Activated CD4-positive, alpha-beta T cell treated with anti-CD3 and anti-CD28 coated beads for 1 hour (primary cell): ENCODE measurements around the gene TLE5.
A peak's percentile ranks its signal among the peaks of the same experiment; 100 is the strongest.
"Not testable (repeated sequence)": the region's sequence is repeated elsewhere in the genome, so short reads cannot be mapped to it uniquely, and the experiment has no call there.

Experiments used
- DNase-seq: peaks from one replicate; pipeline ENCODE4 v3.0.0-alpha.2; 2020

The TLE5 gene

DNA sequence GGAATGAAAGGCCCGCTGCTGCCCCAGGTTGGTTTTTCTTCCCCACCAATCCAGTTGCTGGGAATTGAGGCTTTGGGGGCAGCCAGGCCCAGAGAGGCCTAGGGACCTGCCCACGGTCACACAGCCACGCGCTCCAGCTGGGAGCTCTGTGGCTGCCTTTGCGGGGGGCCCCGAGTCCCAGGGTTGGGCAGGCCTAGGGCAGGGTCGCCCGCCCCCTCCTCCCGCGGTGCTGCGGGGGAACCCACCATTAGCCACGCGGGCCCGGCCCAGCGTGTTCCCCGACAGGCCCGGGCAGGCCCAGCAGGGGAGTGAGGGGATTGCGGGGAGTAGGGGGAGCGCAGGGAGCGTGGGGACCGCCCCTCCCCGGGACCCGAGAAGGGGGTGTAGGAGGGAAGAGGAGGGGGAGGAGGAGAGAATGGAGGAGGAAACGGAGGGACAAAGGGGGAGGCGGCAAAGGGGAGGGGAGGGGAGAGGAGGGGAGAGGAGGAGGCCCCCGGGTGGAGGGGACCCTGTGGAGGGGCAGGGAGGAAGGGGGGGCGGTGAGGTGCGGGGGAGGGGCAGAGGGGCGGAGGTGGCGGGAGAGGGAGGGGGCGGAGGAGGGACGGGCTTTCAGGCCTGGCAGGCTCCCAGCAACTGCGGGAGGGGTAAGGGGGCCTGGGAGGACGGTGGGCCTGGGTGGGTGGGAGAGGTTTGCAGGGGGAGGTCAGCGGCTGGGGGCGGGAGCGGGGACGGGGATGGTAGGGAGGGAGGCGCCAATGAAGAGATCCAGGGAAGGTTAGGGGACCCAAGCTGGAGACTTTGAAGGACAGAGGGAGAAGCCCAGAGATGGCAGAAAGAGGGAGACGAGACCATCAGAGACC lies 20.3 kb downstream of the TLE5 start:
- DNase-seq: no peak

DNA sequence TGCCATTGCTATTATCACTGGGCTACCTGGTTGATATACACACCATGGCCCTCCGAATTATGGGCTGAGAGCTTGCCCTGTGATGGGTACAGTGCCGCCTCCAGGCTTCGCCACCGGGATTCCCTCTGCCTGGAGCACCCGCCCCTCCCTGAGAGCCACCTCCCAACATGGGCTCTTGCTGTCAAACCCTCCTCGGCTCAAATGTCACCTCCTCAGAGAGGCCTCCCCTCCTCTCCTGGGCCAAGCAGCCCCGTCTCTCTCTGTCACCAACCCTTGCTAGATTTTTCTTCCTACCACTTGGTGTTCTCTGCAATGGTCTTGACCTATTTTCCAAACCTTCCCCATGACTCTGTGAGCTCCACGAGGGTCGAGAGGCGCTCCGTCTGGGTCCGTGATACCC lies 21.0 kb downstream of the TLE5 start:
- no peak for DNase-seq

DNA sequence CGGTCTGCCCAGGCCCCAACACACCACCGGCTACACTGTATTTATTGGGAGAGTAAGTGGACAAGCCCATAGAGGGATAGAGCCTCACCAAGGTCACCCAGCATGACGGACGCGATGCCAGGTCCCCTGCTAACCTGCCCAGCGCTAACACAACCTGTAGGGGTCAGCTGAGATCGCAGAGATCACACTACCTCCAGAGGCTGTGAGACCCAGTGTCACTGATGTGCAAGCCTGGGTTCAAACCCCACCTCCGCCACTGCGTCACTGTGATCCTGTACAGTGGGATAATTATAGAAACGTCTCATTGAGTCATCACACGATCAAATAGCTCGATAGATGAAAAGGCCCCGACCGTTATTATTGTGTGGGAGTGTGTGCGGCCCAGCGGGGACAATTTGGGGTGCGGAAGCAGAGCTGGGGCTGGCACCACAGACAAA lies 22.6 kb downstream of the TLE5 start:
- DNase-seq: no peak

DNA sequence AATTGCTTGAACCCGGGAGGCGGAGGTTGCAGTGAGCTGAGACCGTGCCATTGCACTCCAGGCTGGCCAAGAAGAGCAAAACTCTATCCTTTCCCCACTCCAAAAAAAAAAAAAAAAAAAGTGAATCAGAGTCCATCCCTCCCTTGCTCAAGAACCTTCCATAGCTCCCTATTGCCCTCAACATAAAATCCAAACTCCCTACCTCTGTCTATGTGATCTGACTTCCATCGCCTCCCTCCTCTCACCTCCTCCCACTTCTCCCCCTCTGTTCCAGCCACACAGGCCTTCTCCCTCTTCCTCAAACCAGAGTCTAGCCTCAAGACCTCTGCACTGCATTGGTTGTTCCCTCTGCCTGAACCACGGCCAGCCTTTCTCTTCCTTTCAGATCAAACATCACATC lies 23.2 kb downstream of the TLE5 start:
- DNase-seq: no peak

DNA sequence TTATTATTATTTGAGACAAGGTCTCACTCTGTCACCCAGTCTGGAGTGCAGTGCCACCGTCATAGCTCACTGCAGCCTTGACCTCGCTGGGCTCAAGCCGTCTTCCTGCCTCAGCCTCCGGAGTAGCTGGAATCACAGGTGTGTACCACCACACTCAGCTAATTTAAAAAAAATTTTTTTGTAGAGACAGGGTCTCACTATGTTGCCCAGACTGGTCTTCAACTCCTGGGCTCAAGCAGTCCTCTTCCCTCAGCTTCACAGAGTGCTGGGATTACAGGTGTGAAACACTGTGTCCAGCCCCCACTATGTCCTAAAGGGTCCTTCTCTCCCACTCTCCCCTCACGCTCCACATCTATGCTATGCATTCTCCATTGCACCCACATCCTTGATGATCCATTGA lies 24.1 kb downstream of the TLE5 start:
- DNase-seq: no peak

DNA sequence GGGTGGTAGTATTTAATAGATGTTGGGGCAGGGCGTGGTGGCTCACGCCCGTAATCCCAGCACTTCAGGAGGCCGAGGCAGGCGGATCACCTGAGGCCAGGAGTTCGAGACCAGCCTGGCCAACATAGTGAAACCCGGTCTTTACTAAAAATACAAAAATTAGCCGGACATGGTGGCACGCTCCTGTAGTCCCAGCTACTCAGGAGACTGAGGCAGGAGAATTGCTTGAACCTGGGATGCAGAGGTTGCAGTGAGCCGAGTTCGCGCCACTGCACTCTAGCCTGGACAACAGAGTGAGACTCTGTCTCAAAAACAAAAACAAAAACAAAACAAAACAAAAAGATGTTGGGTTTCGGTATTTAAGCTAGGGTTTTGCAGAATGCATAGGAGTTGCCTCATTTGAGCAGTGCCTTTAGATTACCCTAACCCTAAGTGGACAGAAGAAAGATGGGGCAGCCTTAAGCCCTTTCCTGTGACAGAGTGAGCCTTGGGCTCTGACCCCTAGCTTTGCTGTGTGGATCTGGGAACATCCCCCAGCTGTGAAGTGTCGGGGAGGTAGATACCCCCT lies 25.2 kb downstream of the TLE5 start:
- DNase-seq: not testable (repeated sequence)

DNA sequence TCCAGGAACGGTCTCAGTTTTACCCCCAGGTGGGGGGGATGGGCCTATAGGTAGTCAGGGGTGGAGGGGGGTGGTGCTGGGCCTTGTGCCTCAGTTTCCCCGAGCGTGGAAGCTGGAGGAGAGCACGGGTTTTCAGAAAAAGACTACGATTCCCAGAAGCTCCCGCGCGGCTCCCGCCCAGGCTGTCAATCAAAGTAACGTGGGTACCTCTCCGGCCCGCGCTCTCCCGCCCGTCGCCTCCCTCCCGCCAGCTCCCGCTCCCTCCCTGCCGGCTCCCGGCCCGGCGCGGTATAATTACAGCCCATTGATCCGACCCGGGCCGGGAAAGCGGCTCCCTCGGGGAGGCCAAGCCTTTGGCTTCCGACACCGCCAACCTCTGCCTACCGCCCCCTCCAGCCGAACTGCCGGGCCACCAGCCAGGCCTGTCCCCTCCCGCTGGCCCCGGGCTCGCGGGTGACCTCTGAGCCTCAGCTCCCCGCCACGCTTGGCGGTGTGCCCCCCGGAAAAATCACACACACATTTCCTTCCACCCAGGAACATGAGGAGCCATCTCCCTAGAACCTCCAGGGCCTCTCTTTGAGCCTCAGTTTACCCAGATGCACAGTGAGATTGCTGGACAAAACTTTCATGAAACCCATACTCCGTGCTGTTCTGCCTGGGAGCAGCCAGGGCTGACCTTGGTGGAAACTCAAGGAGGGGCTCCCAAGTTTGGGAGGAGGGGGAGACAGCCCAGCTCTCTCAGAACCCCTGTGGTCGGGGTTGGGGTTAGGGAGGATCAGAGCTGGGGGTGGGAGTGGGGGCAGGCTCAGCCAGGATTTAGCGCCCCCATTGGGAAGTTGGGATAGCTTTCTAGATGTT lies 25.9 kb downstream of the TLE5 start:
- peak; percentile 66 for DNase-seq

DNA sequence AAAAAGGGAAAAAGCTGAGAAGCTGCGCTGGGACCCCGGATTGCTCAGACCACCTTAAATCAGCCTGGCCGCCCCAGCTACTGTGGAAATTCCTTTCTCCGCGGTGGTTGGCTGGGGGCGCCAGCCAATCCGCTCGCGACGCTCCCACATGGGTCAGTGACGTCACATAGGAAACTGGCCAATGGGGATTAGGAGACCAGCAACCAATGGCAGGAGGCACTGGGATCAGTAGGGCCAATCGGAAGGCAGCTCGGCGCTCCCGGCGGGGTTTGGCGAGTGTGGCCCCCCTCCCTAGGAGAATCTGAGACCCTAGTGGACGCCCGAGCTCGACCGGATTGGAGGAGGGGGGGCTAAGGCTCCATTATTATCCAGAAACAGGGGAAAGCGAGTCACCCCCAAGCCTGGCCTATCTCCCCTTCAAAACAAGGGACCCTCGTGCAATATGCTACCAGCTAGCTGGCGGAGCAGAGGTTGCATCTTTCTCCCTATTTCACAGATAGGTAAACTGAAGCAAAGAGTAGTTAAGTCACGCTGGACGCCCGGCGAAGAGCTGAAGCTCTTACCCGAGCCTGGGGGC lies 26.7 kb downstream of the TLE5 start:
- DNase-seq: peak; percentile 90

DNA sequence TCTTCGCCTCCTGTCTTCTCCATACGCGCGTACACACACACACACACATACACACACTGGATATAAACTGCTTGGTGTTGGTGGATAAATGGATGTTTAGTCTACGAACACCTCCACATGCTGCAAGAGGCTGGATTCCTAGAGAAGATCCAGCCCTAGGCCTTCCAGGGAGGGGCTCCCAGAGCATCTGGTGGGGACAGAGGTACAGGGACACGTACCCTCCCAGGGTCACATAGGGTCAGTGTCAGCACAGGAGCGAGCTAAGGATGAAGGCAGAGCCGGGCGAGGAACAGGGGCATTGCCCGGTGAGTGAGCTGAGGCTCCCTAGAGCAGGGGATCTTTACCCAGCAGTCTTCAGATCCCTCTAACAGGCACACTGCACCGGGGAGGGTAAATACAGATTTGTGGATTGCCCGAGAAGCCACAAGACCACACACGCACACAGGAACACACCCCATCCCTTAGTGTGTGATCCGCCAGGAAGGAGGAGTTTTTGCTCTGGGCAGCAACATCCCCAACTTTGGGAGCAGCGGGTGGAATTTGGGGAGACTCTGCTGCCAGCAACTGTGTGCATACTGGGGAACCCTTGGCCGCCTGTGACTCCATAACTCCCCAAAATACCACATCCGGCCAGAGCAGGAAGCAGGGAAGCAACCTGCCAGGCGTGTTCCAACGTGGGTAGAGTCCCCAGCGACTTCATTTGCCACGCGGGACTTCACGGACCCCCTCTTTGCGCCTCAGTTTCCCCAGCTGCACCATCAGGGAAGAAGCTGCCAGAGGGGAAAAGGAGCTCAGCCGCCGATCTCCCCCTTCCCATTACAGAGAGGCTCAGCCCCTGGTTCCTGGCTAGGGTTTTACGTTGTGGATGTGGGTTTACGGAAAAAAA lies 27.4 kb downstream of the TLE5 start:
- no peak for DNase-seq

DNA sequence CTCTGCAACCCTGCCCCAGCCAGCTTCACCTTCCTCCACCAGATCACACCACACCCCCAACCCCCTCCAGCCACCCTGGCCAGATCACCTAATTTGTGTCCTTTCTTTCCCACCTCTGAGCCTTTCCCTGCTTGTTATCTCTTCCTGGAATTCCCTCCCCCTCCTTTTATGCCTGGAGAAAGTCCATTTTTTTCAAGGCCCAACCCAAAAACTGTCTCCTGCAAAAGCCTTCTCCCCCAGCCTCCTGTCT lies 28.0 kb downstream of the TLE5 start:
- DNase-seq: no peak

DNA sequence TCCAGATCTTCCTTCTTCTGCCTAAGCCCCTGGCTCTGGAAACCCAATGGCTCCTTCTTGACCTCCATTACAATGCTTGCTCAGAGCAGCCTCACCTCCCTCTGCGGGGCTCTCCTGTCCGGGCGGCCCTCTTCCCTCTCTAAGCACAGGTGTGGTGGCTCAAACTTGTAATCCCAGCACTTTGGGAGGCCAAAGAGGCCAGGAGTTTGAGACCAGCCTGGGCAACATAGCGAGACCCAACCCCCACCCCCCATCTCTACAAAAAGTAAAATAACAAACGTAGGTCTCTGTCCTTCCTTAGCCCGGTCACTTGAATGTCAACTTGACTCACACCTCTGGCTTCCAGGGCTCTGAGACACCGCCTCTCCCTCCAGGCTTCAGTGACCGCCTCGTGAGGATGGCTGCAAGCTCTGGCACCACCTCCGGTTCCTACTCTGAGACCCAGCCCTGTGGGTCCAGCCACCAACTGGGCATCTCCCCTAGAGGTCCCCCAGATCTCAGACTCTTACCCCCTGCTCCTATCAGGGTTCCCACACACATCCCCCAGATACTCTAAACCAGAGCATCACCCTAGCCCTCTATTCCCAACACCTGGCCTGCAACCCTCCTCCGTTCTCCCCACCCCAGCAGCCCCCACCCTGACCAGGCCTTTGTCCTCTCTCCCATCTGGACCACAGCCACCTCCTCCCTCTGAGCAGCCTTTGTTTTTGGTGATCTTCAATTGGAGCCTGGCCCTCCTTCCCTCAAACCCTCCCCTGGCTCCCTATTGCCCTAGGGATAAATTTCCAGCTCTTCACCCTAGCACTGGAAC lies 28.5 kb downstream of the TLE5 start:
- DNase-seq: no peak

DNA sequence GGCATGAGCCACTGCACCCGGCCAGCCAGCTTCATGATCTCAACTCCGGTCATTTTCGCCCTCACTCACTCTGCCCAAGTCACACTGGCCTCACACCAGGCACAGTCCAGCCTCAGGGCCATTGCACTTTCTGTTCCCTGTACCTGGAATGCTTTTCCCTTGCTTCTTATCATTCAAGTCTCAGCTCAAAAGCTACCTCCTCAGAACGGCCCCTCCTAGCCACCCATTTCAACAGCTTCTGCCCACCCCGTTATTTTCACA lies 30.8 kb downstream of the TLE5 start:
- DNase-seq: no peak

DNA sequence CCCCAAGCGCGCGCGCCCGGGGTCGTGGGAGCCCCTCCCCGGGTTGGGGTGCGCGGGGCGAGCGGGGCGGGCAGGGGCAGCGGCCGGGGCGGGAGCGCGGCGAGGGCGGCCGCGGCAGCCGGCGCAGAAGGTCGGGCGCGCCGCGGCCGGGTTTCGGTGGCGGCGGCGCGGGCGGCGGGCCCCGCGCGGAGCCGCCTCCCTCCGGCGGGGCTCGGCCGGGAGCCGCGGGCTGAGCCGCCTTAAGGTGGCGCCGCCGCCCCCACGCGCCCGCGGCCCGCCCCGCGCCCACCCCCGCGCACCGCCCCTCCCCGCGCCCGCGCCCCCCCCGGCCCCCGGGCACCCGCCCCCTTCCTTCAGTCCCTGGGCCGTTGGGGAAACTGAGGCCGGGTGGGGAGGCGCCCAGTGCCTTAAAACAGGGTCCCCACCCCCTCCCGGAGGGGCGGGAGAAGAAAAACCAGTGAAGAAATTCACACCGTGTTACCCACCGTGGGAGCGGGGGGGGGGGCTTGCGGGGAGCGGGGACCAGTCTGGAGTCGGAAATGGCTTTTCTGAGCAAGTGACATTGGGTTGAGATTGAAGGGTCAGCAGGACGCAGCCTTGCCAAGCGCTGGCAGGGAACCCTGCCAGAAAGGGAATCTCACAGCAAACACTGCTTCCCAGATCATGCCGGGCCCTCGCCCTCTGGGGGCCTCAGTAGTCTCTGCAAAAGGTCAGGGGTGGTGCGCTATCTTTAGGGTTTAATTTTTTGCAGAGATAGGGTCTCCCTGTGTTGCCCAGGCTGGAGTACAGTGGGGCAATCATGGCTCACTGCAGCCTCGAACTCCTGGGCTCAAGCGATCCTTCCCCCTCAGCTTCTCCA lies 33.0 kb downstream of the TLE5 start, which contains the start of gene TLE2:
TLE2 (minus strand) TSS at position 216 of the 859 bp plus-strand sequence. CDS start 376 bp downstream, outside the sequence.
- no peak for DNase-seq

DNA sequence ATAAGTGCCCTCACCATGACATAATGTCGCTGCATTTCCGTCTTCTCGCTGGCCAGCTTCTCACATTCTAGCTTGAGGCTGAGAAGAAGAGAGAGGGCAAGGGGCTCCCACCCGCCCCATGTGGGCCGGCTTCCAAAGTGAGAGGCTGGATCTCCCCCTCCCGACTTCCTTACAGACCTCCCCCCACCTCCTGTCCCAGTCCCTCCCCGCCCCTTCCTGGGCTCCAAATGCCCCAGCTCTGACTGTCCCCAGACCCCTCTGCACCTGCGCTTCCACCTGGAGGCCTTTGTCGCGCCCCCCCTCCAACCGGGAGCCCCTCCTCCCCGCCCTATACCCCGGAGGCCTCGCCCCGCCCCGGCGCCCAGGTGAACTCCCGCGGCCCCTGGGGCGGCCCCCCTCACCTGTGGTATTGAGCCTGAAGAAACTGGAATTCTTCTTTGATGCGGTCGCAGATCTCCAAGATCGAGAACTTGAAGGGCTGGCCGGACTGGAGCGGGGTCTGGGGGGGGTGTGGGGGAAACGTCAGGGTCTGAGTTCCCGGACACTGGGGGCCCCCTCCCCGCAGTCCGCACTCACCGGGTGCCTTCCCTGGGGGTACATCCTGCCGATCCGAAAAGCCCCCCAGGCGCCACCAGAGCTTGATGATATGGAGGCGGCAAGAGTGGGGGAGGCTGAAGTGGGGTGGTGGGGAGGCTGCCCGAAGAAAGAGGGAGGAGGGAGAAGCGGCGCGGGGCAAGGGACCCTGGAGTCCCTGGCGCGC lies 33.8 kb downstream of the TLE5 start:
- DNase-seq: no peak

DNA sequence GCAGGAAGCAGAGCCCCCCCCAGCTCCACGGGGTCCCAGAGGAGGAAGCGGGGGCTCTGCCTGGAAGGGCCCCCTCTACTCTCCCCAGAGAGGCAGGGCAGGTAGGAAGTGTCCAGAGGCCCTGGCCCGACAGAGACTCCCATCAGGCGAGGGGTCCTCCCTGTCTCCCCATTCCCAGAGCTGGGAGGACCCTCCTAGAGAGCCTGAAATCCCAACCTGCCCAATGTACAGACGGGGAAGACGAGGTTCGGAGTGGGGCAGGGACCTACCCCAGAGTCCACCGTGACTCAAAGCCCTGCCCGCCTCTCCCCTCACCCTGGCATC lies 34.4 kb downstream of the TLE5 start:
- no peak for DNase-seq

DNA sequence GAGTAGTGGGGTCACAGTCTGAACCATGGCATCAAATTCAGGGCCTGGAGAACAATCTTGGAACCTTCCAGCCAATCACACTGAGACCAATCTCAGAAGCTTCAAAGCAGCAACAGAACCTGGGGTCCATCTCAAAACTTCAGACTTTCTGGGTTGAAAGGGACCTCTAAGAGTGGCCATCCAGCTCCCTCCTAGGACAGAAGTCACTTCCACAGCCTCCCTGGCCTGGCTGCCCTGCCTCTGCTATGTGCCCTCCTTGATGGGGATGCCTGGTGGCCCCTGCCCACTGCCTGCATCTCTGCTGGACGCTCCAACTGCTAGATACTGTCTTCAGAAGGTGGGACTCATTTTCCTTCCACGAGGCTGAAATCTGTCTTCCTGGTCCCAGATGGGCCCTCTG lies 35.0 kb downstream of the TLE5 start:
- no peak for DNase-seq

DNA sequence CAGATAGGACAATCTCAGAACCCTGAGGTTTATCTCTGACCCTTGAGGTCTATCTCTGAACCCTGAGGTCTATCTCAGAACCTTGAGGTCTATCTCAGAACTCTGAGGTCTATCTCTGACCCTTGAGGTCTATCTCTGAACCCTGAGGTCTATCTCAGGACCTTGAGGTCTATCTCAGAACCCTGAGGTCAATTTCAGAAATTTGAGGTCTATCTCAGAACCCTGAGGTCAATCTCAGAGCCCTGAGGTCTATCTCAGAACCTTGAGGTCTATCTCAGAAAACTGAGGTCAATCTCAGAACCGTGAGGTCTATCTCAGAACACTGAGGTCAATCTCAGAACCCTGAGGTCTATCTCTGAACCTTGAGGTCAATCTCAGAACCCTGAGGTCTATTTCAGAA lies 35.5 kb downstream of the TLE5 start:
- DNase-seq: no peak

DNA sequence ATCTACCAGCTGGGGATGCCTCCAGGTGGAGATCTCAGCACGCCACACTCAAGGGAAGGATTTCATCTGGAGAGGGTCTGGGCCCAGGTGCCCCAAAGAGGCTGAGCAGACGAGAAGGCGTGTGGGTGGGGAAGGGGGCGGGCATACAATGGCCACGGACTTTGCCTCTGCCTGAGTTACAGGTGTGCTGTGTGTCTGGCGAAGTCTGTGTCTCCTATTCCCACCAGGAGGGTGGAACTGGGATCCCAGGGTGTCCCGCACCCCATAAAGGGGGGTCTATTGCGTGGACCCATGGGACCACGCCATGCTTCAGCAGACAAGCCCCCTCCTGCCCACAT lies 36.8 kb downstream of the TLE5 start:
- DNase-seq: no peak

DNA sequence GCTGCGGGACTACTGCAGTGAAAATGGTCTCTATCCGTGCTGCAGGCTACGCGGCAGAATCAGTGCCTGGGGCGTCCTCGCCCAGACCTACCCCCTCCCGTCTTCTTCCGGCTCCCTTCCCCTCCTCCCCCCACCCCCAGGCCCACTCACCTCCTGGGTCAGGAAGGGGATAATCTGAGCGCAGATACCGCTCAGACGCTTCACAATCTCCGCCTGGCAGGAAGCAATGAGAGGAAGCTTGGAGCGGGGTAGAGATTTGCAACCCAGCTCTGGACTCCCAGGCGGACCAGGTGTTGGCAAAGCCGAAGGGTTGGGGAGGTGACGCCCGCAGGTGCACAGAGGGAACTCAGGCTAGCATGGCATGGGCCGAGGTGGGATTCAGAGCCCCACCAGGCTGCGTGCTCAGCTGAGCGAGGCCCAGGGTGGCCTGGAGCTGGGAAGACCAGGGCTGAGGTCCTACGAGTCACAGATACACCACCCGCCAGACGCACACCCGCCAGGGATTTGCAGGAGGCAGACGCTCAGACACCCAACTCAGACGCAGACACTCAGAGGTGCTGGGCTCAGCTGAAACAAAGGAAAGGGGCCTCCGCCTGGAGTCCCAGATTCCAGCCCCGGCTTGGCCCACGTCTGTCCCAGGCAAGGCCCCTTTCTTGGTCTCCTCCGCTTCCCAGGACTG lies 37.3 kb downstream of the TLE5 start:
- DNase-seq: no peak

DNA sequence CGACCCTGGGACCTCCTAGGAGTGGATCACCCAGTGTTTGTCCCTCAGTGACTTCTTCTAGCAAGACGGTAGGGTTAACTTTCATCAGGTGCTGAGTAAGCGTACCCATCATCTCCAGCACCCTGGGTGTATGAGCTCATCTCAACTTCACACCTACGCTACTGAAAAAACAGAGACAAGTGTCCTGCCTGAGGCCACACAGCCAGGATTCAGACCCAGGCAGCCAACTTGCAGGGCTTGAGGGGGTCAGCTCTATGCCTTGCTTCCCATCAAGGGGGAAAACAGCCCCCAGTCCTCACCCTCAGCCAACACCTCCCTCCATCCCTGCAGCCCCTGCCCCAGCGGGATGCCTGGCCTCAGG lies 37.8 kb downstream of the TLE5 start:
- no peak for DNase-seq
